ENCODE results near the gene ANXA11.

DNA sequence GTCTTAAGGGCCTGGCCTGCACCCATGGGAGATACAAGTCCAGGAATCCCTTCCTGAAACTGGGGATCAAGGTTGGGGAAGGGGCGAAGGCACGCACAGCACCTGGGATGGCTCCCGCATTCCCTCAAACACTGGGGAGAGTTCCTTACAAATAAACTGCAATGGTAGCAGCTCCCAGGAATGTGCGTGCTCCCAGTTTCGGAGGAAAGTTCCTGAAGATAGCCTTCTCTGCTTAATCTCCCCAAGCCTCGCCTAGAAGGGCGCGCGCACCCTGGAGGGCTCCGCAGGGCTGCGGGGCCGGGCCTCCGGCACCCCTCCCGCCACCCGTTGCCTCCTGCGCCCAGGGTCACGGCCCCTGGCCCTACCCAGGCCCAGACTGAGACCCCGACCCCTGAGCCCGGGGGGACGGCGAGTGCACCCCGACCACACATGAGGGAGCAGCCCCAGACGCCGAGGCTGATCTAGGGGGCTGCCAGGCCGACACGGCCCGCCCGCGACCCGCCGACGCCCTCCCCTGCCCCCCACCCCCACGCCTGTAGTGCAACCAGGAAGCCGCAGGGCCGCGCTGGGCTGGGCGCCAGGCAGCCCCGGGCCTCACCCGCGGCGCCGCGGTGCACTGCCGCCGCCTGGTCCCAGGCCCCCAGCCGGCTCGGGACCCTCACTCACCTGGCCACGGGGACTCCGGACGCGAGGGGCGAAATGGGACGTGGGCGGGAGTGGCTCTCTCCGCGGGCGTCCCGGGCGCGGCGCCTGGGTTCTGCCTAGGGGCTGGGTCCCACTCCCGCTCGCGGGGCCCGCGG, 460 bp downstream of the ANXA11 start:
- TF ChIP-seq, protein P1, sequence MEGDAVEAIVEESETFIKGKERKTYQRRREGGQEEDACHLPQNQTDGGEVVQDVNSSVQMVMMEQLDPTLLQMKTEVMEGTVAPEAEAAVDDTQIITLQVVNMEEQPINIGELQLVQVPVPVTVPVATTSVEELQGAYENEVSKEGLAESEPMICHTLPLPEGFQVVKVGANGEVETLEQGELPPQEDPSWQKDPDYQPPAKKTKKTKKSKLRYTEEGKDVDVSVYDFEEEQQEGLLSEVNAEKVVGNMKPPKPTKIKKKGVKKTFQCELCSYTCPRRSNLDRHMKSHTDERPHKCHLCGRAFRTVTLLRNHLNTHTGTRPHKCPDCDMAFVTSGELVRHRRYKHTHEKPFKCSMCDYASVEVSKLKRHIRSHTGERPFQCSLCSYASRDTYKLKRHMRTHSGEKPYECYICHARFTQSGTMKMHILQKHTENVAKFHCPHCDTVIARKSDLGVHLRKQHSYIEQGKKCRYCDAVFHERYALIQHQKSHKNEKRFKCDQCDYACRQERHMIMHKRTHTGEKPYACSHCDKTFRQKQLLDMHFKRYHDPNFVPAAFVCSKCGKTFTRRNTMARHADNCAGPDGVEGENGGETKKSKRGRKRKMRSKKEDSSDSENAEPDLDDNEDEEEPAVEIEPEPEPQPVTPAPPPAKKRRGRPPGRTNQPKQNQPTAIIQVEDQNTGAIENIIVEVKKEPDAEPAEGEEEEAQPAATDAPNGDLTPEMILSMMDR (IDR thresholded peaks at IDR 0.05) = no peak
- no peak for TF ChIP-seq POLR2A (IDR thresholded peaks at IDR 0.05)

Measured in testis (tissue), 2 donors.